CD14-positive monocyte (primary cell): Measurements from ENCODE around the gene UNC13C. TPM values are rescaled to one million over a fixed set of nuclear protein-coding genes. Genes with fewer than 3 reads are reported as not detected.

ENCODE experiments used
- DNase-seq, 3 donors: peaks; one replicate each; pipeline ENCODE4 v3.0.0-alpha.2; 2011 to 2022
- H2AFZ ChIP-seq: 2 replicates; pipeline ENCODE4 v1.6.0; 2012; ENCODE audit warnings: mild to moderate bottlenecking, low read depth, low read length, inconsistent platforms; ENCODE audit not compliant: insufficient read depth, poor library complexity, severe bottlenecking
- H3K27ac ChIP-seq, 2 donors: 1 replicate in 1 of 2; 2 replicates in 1 of 2; pipeline ENCODE4 v1.5.1; 2012 to 2013; ENCODE audit warnings: low read length in 2 of 2, control low read depth in 1 of 2, inconsistent platforms in 1 of 2, low read depth in 1 of 2, mild to moderate bottlenecking in 1 of 2
- H3K27me3 ChIP-seq, 2 donors: one replicate each; pipeline versions ENCODE4 v1.6.0 to v1.6.1; 2011 to 2013; ENCODE audit warnings: low read length in 2 of 2; ENCODE audit not compliant: control insufficient read depth in 2 of 2, insufficient read depth in 2 of 2
- H3K36me3 ChIP-seq, 2 donors: replicated peaks in 1 of 2; 1 replicate in 1 of 2; 2 replicates in 1 of 2; pipeline versions ENCODE4 v1.5.1 to v1.6.1; 2012 to 2013; ENCODE audit warnings: low read length in 2 of 2, control low read depth in 1 of 2, inconsistent platforms in 1 of 2, mild to moderate bottlenecking in 1 of 2; ENCODE audit not compliant: insufficient read depth in 2 of 2, control insufficient read depth in 1 of 2
- H3K4me1 ChIP-seq, 2 donors: 1 replicate in 1 of 2; 2 replicates in 1 of 2; pipeline versions ENCODE4 v1.5.1 to v1.6.1; 2012 to 2013; ENCODE audit warnings: low read length in 2 of 2, control low read depth in 1 of 2, inconsistent platforms in 1 of 2, mild to moderate bottlenecking in 1 of 2, moderate library complexity in 1 of 2; ENCODE audit not compliant: insufficient read depth in 2 of 2, control insufficient read depth in 1 of 2
- H3K4me2 ChIP-seq: replicated peaks from 2 replicates; pipeline ENCODE3; 2012; ENCODE audit warnings: low read length, moderate library complexity, mild to moderate bottlenecking; ENCODE audit not compliant: poor library complexity, severe bottlenecking; ENCODE audit errors: extremely low read depth
- H3K4me3 ChIP-seq, 3 experiments: fragments of 200-600 bp in 1 of 3; sonication (generic) in 1 of 3; replicated peaks in 1 of 3; 1 replicate in 2 of 3; 2 replicates in 1 of 3; pipeline ENCODE4 v1.5.1; 2011 to 2013; ENCODE audit warnings: low read length in 3 of 3, mild to moderate bottlenecking in 3 of 3, control low read depth in 2 of 3, low read depth in 2 of 3, inconsistent platforms in 1 of 3, moderate library complexity in 1 of 3
- H3K79me2 ChIP-seq: 2 replicates; pipeline ENCODE4 v1.6.0; 2012; ENCODE audit warnings: mild to moderate bottlenecking, control low read depth, inconsistent platforms, low read length, moderate library complexity; ENCODE audit not compliant: insufficient read depth
- H3K9ac ChIP-seq: 2 replicates; pipeline ENCODE4 v1.6.0; 2017; ENCODE audit warnings: low read length, mild to moderate bottlenecking; ENCODE audit not compliant: insufficient read depth, poor library complexity, severe bottlenecking
- H3K9me3 ChIP-seq, 2 donors: replicated peaks in 1 of 2; 1 replicate in 1 of 2; 2 replicates in 1 of 2; pipeline versions ENCODE4 v1.5.1 to v1.6.1; 2012 to 2013; ENCODE audit warnings: low read length in 2 of 2, control low read depth in 1 of 2; ENCODE audit not compliant: control insufficient read depth in 1 of 2, insufficient read depth in 1 of 2
- H4K20me1 ChIP-seq: 2 replicates; pipeline ENCODE4 v1.6.0; 2012; ENCODE audit warnings: mild to moderate bottlenecking, low read length, control low read depth, moderate library complexity; ENCODE audit not compliant: insufficient read depth
- H3K27ac Mint-ChIP-seq, 7 donors: one replicate each; pipeline ENCODE4 v1.8.0; 2020; ENCODE audit warnings: mild to moderate bottlenecking in 7 of 7, mixed read lengths in 7 of 7, moderate library complexity in 6 of 7, inconsistent platforms in 2 of 7
- H3K27me3 Mint-ChIP-seq, 3 donors: one replicate each; pipeline ENCODE4 v1.8.0; 2021 to 2022; ENCODE audit warnings: low read depth in 3 of 3, mild to moderate bottlenecking in 3 of 3, mixed read lengths in 3 of 3, moderate library complexity in 3 of 3, inconsistent platforms in 1 of 3
- H3K36me3 Mint-ChIP-seq, 2 donors: one replicate each; pipeline ENCODE4 v1.8.0; 2020; ENCODE audit warnings: mixed read lengths in 2 of 2, inconsistent platforms in 1 of 2, mild to moderate bottlenecking in 1 of 2
- H3K4me1 Mint-ChIP-seq: one replicate; pipeline ENCODE4 v1.8.0; 2020; ENCODE audit warnings: mild to moderate bottlenecking, mixed read lengths
- H3K4me3 Mint-ChIP-seq, 2 donors: one replicate each; pipeline ENCODE4 v1.8.0; 2020; ENCODE audit warnings: mild to moderate bottlenecking in 2 of 2, mixed read lengths in 2 of 2, moderate library complexity in 1 of 2
- H3K9me3 Mint-ChIP-seq, 7 donors: one replicate each; pipeline ENCODE4 v1.8.0; 2020 to 2022; ENCODE audit warnings: mixed read lengths in 7 of 7, mild to moderate bottlenecking in 6 of 7, moderate library complexity in 6 of 7, inconsistent platforms in 2 of 7
- CTCF ChIP-seq: fragments of 200-600 bp; IDR thresholded peaks from one replicate; pipeline ENCODE4 v1.8.0; 2022; ENCODE audit warnings: antibody characterized with exemption, mild to moderate bottlenecking
- WGBS: methylation state at CpG from one replicate; pipeline ENCODE4 v1.1.5; 2013; ENCODE audit warnings: missing lambda C conversion rate; ENCODE audit not compliant: insufficient coverage; 5-methylcytosine and 5-hydroxymethylcytosine counted together
- intact Hi-C, 2 donors: fragments of 100-400 bp; cut with micrococcal nuclease; formaldehyde crosslinking; loops; one replicate each; pipeline versions ENCODE4 v1.15.0 to v1.15.1; 2023
- polyA plus RNA-seq, 3 donors: library from polyadenylated mRNA; depleted of rRNA in 1 of 3; unstranded in 2 of 3; stranded (reverse) in 1 of 3; fragments of 300-500 nt in 2 of 3; fragments of >200 nt in 1 of 3; fragmentation: Illumina TruSeq in 2 of 3; gene quantifications; 1 replicate in 2 of 3; 2 replicates in 1 of 3; pipeline ENCODE4 v1.2.3, GENCODE V29; 2012 to 2021

The UNC13C gene
- polyA plus RNA-seq, 3 donors: not detected

GRCh38 chr15:54521206-54521605 lies 543.0 kb downstream of the UNC13C start:
- no peaks in the 10 kb centered on the region for H3K9me3 Mint-ChIP-seq

GRCh38 chr15:54528021-54528420 lies 549.8 kb downstream of the UNC13C start:
- Mint-ChIP-seq H3K9me3 (peaks cover 0 to 3% (median 0%) of the 10 kb centered on the region in 7 donors), H3K27ac (no peak overlapping the region), H3K4me3 (no peak overlapping the region), H3K4me1 (no peaks in the 10 kb centered on the region), H3K27me3 (no peaks in the 10 kb centered on the region), H3K36me3 (no peaks in the 10 kb centered on the region)
- H3K4me1 ChIP-seq: no peaks in the 10 kb centered on the region
- no peak overlapping the region for H3K4me3 ChIP-seq
- no peak overlapping the region for H3K27ac ChIP-seq
- whole genome bisulfite sequencing: no CpG with 5 or more reads among the region's 1 CpG
- H3K27me3 ChIP-seq: no peaks in the 10 kb centered on the region
- no peak for DNase-seq
- no peak for TF ChIP-seq CTCF
- H3K79me2 ChIP-seq: no peaks in the 10 kb centered on the region
- no peaks in the 10 kb centered on the region for H3K9me3 ChIP-seq
- no peak overlapping the region for H3K9ac ChIP-seq
- H2AFZ ChIP-seq: no peak overlapping the region
- no peaks in the 10 kb centered on the region for H4K20me1 ChIP-seq
- H3K4me2 ChIP-seq: no peak overlapping the region
- intact Hi-C loops: no loop called here
- H3K36me3 ChIP-seq: no peaks in the 10 kb centered on the region

More at GRCh38 chr15:54521206-54521605, 543.0 kb downstream of the UNC13C start:
- peaks cover 0 to 4% (median 0%) of the 10 kb centered on the region in 3 donors for H3K27me3 Mint-ChIP-seq
- Histone ChIP-seq H3K4me2 (no peak overlapping the region), H3K79me2 (no peaks in the 10 kb centered on the region), H3K36me3 (no peaks in the 10 kb centered on the region), H2AFZ (no peak overlapping the region), H3K4me1 (peaks cover 0 to 5% of the 10 kb centered on the region in 2 donors), H3K9me3 (no peaks in the 10 kb centered on the region), H3K4me3 (no peak overlapping the region), H3K27me3 (no peaks in the 10 kb centered on the region), H3K9ac (no peak overlapping the region), H3K27ac (no peak overlapping the region), H4K20me1 (no peaks in the 10 kb centered on the region)
- intact Hi-C loops: no loop called here
- no CpG with 5 or more reads among the region's 2 CpGs for WGBS
- H3K27ac Mint-ChIP-seq: no peak overlapping the region
- no peak for TF ChIP-seq CTCF
- no peaks in the 10 kb centered on the region for H3K36me3 Mint-ChIP-seq
- no peak overlapping the region for H3K4me3 Mint-ChIP-seq
- DNase-seq: no peak
- H3K4me1 Mint-ChIP-seq: peaks cover 13% of the 10 kb centered on the region
